ENCODE data around the gene TMEM266.

The TMEM266 gene

DNA sequence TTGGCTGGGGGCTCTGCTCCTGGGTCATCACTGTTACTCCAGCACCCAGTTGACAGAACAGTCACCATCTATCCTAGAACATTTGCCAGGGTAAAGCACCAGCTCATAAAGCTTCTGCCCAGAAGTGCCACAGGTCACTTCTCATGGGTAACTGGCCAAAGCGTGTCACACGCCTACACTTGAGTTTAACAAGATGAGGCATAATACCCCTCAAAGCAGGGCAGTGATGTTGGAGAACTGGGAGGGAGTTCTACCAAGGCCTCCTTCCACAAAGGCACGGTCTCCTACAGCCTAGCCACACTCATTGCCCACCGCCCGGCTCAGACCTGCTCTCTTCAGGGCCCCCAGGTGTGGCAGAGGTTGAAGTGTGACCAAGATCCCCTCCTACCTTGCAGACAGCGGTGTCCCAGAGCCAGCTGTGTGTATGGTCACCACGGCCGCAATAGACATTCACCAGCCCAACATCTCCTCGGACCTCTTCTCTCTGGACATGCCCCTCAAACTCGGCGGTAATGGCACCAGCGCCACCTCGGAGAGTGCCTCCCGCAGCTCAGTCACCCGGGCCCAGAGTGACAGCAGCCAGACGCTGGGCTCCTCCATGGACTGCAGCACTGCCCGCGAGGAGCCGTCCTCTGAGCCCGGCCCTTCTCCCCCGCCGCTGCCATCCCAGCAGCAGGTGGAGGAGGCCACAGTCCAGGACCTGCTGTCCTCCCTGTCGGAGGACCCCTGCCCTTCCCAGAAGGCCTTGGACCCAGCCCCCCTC lies 143.7 kb downstream of the TMEM266 start:
- no peak for DNase-seq (ENCODE audit: low read depth)
- H3K4me3 ChIP-seq (ENCODE audit: low read length), result no peak overlapping the region
- TF ChIP-seq, protein P1, sequence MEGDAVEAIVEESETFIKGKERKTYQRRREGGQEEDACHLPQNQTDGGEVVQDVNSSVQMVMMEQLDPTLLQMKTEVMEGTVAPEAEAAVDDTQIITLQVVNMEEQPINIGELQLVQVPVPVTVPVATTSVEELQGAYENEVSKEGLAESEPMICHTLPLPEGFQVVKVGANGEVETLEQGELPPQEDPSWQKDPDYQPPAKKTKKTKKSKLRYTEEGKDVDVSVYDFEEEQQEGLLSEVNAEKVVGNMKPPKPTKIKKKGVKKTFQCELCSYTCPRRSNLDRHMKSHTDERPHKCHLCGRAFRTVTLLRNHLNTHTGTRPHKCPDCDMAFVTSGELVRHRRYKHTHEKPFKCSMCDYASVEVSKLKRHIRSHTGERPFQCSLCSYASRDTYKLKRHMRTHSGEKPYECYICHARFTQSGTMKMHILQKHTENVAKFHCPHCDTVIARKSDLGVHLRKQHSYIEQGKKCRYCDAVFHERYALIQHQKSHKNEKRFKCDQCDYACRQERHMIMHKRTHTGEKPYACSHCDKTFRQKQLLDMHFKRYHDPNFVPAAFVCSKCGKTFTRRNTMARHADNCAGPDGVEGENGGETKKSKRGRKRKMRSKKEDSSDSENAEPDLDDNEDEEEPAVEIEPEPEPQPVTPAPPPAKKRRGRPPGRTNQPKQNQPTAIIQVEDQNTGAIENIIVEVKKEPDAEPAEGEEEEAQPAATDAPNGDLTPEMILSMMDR (IDR thresholded peaks at IDR 0.05; ENCODE audit: insufficient read depth, low read depth, low read length, missing control alignments), result no peak

DNA sequence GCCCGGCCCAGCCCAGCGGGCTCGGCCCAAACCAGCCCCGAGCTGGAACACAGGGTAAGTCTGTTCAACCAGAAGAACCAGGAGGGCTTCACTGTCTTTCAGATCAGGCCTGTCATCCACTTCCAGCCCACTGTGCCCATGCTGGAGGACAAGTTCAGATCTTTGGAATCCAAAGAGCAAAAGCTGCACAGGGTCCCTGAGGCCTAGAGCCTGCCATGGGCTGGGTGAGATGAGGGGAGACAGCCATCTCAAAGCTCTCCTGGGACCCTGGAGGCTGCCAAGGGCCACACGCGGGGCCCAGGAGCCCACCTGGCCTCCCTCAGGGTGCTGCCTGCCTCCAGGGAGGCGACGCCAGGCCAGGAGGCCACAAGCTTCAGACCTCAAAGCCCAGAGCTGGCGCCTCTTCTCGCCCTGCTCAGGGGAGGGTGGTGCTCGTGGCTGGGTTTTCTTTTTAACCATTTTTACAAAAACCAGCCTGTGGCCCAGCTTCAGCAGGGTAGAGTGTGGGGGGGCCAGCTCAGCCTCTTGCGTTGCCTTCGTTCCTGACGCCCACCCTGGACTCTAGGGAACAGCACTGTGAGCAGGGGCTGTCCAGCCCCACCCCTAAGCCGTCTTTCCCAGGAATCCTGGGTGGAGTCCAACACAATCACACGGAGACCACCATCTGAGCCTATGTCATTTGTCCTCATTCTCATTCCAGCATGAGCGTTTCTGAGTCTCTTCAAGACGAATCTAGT lies 144.5 kb downstream of the TMEM266 start:
- no peak overlapping the region for H3K4me3 ChIP-seq (ENCODE audit: low read length)
- TF ChIP-seq, protein P1 (IDR thresholded peaks at IDR 0.05; ENCODE audit: insufficient read depth, low read depth, low read length, missing control alignments), result no peak
- DNase-seq (ENCODE audit: low read depth), result no peak

DNA sequence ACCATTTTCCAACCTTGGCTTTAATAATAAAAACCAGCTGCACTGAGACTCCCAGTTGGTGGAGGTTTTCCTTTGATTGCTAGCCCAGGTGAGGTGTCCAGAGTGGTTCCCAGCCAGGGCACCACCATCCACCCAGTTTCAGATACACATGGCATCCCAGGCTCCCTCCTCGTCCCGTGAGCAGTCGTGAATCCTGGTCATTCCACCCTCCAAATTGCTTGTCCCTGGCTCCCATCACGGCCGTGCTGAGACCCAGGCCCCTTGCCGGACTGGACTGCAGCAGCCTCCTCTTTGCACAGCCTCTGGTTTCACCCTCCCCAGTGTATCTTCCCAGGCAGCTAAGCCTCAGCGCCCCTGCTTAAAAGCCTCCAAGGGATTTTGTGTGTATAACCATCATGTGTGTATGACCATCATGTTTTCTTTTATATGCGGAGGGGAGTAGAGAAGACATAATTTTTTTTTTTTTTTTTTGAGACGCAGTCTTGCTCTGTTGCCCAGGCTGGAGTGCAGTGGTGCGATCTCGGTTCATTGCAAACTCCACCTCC lies 145.2 kb downstream of the TMEM266 start:
- no peak for DNase-seq (ENCODE audit: low read depth)
- TF ChIP-seq, protein P1 (IDR thresholded peaks at IDR 0.05; ENCODE audit: insufficient read depth, low read depth, low read length, missing control alignments), result no peak
- no peak overlapping the region for H3K4me3 ChIP-seq (ENCODE audit: low read length)

DNA sequence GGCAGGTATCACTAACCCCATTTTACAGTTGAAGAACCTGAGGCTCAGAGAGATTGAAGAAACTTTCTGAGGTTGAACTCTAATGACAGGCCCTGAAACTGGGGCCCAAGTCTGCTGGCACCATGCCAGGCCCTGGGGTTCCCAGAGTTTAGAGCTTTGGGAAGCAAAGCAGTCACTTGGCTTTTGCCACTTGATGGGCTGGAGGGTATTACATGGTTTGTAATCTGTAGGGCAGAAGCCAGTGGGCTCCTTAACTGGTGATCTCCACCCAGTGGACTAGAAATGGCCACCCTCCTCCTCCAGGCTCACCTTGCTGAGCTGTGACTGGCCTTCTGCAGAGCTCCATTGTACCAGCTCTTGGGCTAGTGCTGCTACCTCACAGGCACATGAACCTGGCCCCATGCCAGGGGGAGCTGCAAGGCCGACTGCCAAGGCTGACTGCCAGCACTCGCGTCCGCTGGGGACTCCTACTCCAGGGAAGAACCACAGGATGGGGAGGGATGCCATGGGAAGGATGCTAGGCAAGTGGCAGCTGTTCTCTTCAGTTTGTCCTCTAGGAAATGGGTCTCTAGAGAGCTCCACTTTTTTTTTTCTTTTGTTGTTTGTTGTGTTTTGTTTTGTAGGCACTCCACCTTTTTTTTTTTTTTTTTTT lies 146.7 kb downstream of the TMEM266 start:
- TF ChIP-seq, protein P1 (IDR thresholded peaks at IDR 0.05; ENCODE audit: insufficient read depth, low read depth, low read length, missing control alignments), result no peak
- H3K4me3 ChIP-seq (ENCODE audit: low read length), result no peak overlapping the region
- DNase-seq (ENCODE audit: low read depth), result peak; percentile 67

DNA sequence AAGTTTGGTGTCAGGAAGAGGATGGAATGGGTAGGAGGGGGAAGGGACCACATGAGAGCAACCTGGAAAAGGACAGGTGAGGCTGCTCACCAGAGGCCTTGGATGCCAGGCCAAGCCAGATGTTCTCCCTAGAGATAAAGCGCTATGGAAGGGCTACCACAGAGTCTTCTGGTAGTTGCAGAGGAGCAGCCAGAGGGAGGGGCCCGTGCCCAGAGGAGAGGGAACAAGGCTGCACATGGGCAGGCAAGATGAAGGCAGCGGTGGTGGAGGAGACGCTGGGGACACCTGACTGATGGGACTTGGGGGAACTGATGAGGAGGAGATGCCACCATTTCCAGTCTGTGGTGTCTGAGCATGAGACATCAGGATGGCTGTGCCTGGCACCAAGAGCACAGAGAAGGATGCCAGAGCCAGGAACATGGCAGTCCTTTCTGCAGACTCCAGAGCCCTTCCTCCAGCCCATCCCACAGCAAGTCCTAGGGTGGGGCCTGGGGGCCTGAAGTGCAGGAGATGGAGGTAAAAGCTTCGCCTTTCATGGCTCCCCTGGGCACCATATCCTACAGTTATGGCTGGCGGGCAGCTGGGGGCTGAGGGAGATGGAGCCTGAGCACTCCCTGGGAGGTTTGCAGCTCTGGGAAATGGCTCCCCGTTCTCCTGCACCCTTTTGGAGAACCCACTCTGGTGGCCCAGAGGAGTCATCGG lies 148.4 kb downstream of the TMEM266 start:
- no peak for DNase-seq (ENCODE audit: low read depth)
- H3K4me3 ChIP-seq (ENCODE audit: low read length), result no peak overlapping the region
- TF ChIP-seq, protein P1 (IDR thresholded peaks at IDR 0.05; ENCODE audit: insufficient read depth, low read depth, low read length, missing control alignments), result no peak

DNA sequence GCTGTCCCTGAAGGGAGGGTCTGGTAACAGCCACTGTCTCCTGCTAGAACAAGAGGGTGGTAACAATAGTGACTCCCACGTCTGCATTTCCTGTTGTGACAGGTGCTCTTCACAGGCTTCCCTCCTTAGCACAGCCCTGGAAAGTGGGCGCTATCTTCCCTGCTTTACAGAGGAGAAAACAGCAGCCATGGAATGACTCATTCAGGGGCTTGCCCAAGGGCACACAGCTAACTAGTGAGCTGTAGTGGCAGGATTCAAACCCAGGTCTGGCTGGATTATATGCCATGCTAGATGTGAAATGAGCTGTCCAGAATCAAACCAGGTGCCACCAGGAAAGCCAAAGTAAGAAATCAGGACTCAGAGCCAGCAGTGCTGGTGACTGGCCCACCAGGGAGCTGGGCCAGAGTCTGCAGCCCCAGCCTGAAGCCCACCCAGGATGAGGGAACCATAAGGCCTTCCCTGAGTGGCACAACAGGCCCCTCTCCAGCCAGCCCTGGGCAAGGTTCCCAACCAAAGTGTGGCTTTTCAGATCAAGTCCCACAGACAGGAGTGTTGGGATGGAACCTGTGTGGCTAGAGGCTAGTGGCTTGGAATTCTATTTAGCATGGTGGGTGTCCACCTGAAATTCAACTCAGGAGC lies 149.1 kb downstream of the TMEM266 start:
- TF ChIP-seq, protein P1 (IDR thresholded peaks at IDR 0.05; ENCODE audit: insufficient read depth, low read depth, low read length, missing control alignments), result no peak
- H3K4me3 ChIP-seq (ENCODE audit: low read length), result no peak overlapping the region
- DNase-seq (ENCODE audit: low read depth), result peak; percentile 36
